ENCODE data around the gene TBPL1.
A peak's percentile ranks its signal among the peaks of the same experiment; 100 is the strongest.

The TBPL1 gene

GRCh38 chr6:134010974-134011373, 58.0 kb downstream of the TBPL1 start:
- DNase-seq, result no peak

- DNase-seq, result no peak
Observed at GRCh38 chr6:134014588-134015137, 61.6 kb downstream of the TBPL1 start.

GRCh38 chr6:134015719-134016557, 62.9 kb downstream of the TBPL1 start:
- DNase-seq, result no peak

- no peak for DNase-seq
Observed at GRCh38 chr6:134016558-134016814, 63.5 kb downstream of the TBPL1 start.

GRCh38 chr6:134020071-134020470, 67.0 kb downstream of the TBPL1 start:
- DNase-seq, result no peak

GRCh38 chr6:134020543-134020942, 67.5 kb downstream of the TBPL1 start:
- no peak for DNase-seq

- DNase-seq, result no peak
Observed at GRCh38 chr6:134020968-134021367, 67.9 kb downstream of the TBPL1 start.

GRCh38 chr6:134021396-134022122, 68.5 kb downstream of the TBPL1 start:
- DNase-seq, result peak; percentile 74

GRCh38 chr6:134022650-134023049, 69.6 kb downstream of the TBPL1 start:
- DNase-seq, result no peak

- no peak for DNase-seq
Observed at GRCh38 chr6:134026597-134026996, 73.6 kb downstream of the TBPL1 start.

GRCh38 chr6:134028438-134028837, 75.4 kb downstream of the TBPL1 start:
- no peak for DNase-seq

- DNase-seq, result peak; percentile 13
Observed at GRCh38 chr6:134029495-134030455, 76.8 kb downstream of the TBPL1 start.

- DNase-seq, result no peak
Observed at GRCh38 chr6:134031696-134032255, 78.8 kb downstream of the TBPL1 start.

GRCh38 chr6:134034478-134034877, 81.5 kb downstream of the TBPL1 start:
- DNase-seq, result no peak

- DNase-seq, result no peak
Observed at GRCh38 chr6:134034961-134035822, 82.2 kb downstream of the TBPL1 start.

- no peak for DNase-seq
Observed at GRCh38 chr6:134035823-134036296, 82.8 kb downstream of the TBPL1 start.

GRCh38 chr6:134039116-134039515, 86.1 kb downstream of the TBPL1 start:
- no peak for DNase-seq

Data from hematopoietic multipotent progenitor cell treated with erythropoietin and hydrocortisone succinate and interleukin-3 and kit ligand, for 6 days (in vitro differentiated cells).